Trophoblast cell (in vitro differentiated cells and primary cell): ENCODE results near the gene CPA2.

Experiments used
- DNase-seq, 2 donors: peaks; one replicate each; pipeline ENCODE4 v3.0.0-alpha.2; 2016
- H2AFZ ChIP-seq: 2 replicates; pipeline ENCODE4 v1.6.1; 2013; ENCODE audit warnings: low read length, moderate library complexity, mild to moderate bottlenecking; ENCODE audit not compliant: insufficient read depth, poor library complexity
- H2AK5ac ChIP-seq: 2 replicates; pipeline ENCODE4 v1.6.1; 2013; ENCODE audit warnings: mild to moderate bottlenecking, low read length
- H2BK120ac ChIP-seq: 2 replicates; pipeline ENCODE4 v1.6.1; 2013; ENCODE audit warnings: low read length, mild to moderate bottlenecking, moderate library complexity; ENCODE audit not compliant: insufficient read depth, poor library complexity
- H2BK12ac ChIP-seq: 2 replicates; pipeline ENCODE4 v1.6.1; 2013; ENCODE audit warnings: mild to moderate bottlenecking, low read length, moderate library complexity
- H2BK5ac ChIP-seq: 2 replicates; pipeline ENCODE4 v1.6.1; 2013; ENCODE audit warnings: low read length, low read depth, moderate library complexity, mild to moderate bottlenecking; ENCODE audit not compliant: poor library complexity
- H3K14ac ChIP-seq: 2 replicates; pipeline ENCODE4 v1.6.1; 2013; ENCODE audit warnings: mild to moderate bottlenecking, low read length
- H3K18ac ChIP-seq: 2 replicates; pipeline ENCODE4 v1.6.1; 2013; ENCODE audit warnings: mild to moderate bottlenecking, low read length
- H3K23ac ChIP-seq: 2 replicates; pipeline ENCODE4 v1.6.1; 2013; ENCODE audit warnings: low read length
- H3K27ac ChIP-seq: 2 replicates; pipeline ENCODE4 v1.5.1; 2013; ENCODE audit warnings: low read depth, mild to moderate bottlenecking, inconsistent platforms, low read length, moderate library complexity
- H3K27me3 ChIP-seq: 2 replicates; pipeline ENCODE4 v1.6.1; 2013; ENCODE audit warnings: inconsistent platforms, mild to moderate bottlenecking, low read length, moderate library complexity; ENCODE audit not compliant: insufficient read depth
- H3K36me3 ChIP-seq, 2 experiments: 1 replicate in 1 of 2; 2 replicates in 1 of 2; pipeline ENCODE4 v1.6.1; 2013; ENCODE audit warnings: low read length in 2 of 2, mild to moderate bottlenecking in 2 of 2, moderate library complexity in 1 of 2; ENCODE audit not compliant: insufficient read depth in 2 of 2, control insufficient read depth in 1 of 2
- H3K4ac ChIP-seq: 2 replicates; pipeline ENCODE4 v1.6.1; 2013; ENCODE audit warnings: low read depth, mild to moderate bottlenecking, low read length, moderate library complexity
- H3K4me1 ChIP-seq, 2 experiments: 1 replicate in 1 of 2; 2 replicates in 1 of 2; pipeline ENCODE4 v1.6.1; 2013; ENCODE audit warnings: low read length in 2 of 2, mild to moderate bottlenecking in 2 of 2, moderate library complexity in 1 of 2; ENCODE audit not compliant: insufficient read depth in 2 of 2, control insufficient read depth in 1 of 2
- H3K4me2 ChIP-seq: 2 replicates; pipeline ENCODE4 v1.6.1; 2013; ENCODE audit warnings: inconsistent platforms, mild to moderate bottlenecking, low read length, moderate library complexity
- H3K4me3 ChIP-seq: 2 replicates; pipeline ENCODE4 v1.5.1; 2013; ENCODE audit warnings: mild to moderate bottlenecking, low read depth, low read length, inconsistent platforms
- H3K79me1 ChIP-seq: one replicate; pipeline ENCODE4 v1.6.1; 2013; ENCODE audit warnings: low read length
- H3K79me2 ChIP-seq: 2 replicates; pipeline ENCODE4 v1.6.1; 2013; ENCODE audit warnings: low read length, mild to moderate bottlenecking; ENCODE audit not compliant: control insufficient read depth, insufficient read depth, poor library complexity
- H3K9ac ChIP-seq: 2 replicates; pipeline ENCODE4 v1.6.1; 2013; ENCODE audit warnings: mild to moderate bottlenecking, low read length
- H3K9me3 ChIP-seq: 2 replicates; pipeline ENCODE4 v1.6.1; 2013; ENCODE audit warnings: low read depth, mild to moderate bottlenecking, control low read depth, inconsistent platforms, low read length; ENCODE audit not compliant: insufficient read depth
- H4K12ac ChIP-seq: 2 replicates; pipeline ENCODE4 v1.6.1; 2013; ENCODE audit warnings: low read depth, mild to moderate bottlenecking, low read length, moderate library complexity
- H4K8ac ChIP-seq: 2 replicates; pipeline ENCODE4 v1.6.1; 2013; ENCODE audit warnings: low read depth, mild to moderate bottlenecking, low read length, moderate library complexity
- H4K91ac ChIP-seq: one replicate; pipeline ENCODE4 v1.6.1; 2013; ENCODE audit warnings: low read depth, mild to moderate bottlenecking, low read length, moderate library complexity
- WGBS: extraction: QIAGEN DNeasy Blood & Tissue Kit; methylation state at CpG from one replicate; pipeline ENCODE4 v1.1.7; 2013; ENCODE audit warnings: missing lambda C conversion rate; ENCODE audit not compliant: insufficient read length, insufficient coverage; ENCODE audit errors: extremely low coverage; 5-methylcytosine and 5-hydroxymethylcytosine counted together

Gene CPA2

GRCh38 chr7:130288829-130289228 lies 22.2 kb downstream of the CPA2 start:
- peaks cover 6% of the 10 kb centered on the region for H3K79me1 ChIP-seq
- no peak overlapping the region for H3K27ac ChIP-seq
- peaks cover 1% of the 10 kb centered on the region for H3K9me3 ChIP-seq
- peaks cover 0 to 3% of the 10 kb centered on the region in 2 experiments for H3K4me1 ChIP-seq
- no peak overlapping the region for H3K4ac ChIP-seq
- no CpG with 5 or more reads among the region's 5 CpGs for WGBS
- H4K91ac ChIP-seq: no peak overlapping the region
- H2BK12ac ChIP-seq: no peak overlapping the region
- no peak overlapping the region for H3K14ac ChIP-seq
- no peak overlapping the region for H3K4me3 ChIP-seq
- H2BK5ac ChIP-seq: no peak overlapping the region
- DNase-seq: no peak
- no peak overlapping the region for H4K12ac ChIP-seq
- H2BK120ac ChIP-seq: no peak overlapping the region
- no peak overlapping the region for H3K4me2 ChIP-seq
- no peak overlapping the region for H2AFZ ChIP-seq
- H2AK5ac ChIP-seq: no peak overlapping the region
- no peaks in the 10 kb centered on the region for H3K36me3 ChIP-seq
- H3K79me2 ChIP-seq: no peaks in the 10 kb centered on the region
- H3K27me3 ChIP-seq: no peaks in the 10 kb centered on the region
- no peak overlapping the region for H3K23ac ChIP-seq
- H3K18ac ChIP-seq: no peak overlapping the region
- H4K8ac ChIP-seq: no peak overlapping the region
- H3K9ac ChIP-seq: no peak overlapping the region

- Histone ChIP-seq H4K8ac (peak overlapping the region; percentile 43), H4K91ac (no peak overlapping the region), H3K4me2 (no peak overlapping the region), H3K27ac (no peak overlapping the region), H3K4me3 (no peak overlapping the region), H3K4me1 (peaks cover 0 to 6% of the 10 kb centered on the region in 2 experiments), H2BK12ac (peak overlapping the region; percentile 71), H4K12ac (no peak overlapping the region), H3K79me1 (peaks cover 5% of the 10 kb centered on the region), H3K4ac (no peak overlapping the region), H3K23ac (no peak overlapping the region), H3K9me3 (peaks cover 1% of the 10 kb centered on the region), H3K18ac (no peak overlapping the region), H3K14ac (no peak overlapping the region), H2BK120ac (peak overlapping the region; percentile 78), H3K9ac (no peak overlapping the region), H2AK5ac (no peak overlapping the region), H2AFZ (no peak overlapping the region), H3K27me3 (no peaks in the 10 kb centered on the region), H3K79me2 (no peaks in the 10 kb centered on the region), H3K36me3 (no peaks in the 10 kb centered on the region), H2BK5ac (no peak overlapping the region)
- no CpG with 5 or more reads among the region's 9 CpGs for WGBS
- DNase-seq: no peak
Measured at GRCh38 chr7:130289478-130289877, 22.8 kb downstream of the CPA2 start.

GRCh38 chr7:130290745-130291144 lies 24.1 kb downstream of the CPA2 start:
- Histone ChIP-seq H2AK5ac (no peak overlapping the region), H3K14ac (no peak overlapping the region), H2AFZ (no peak overlapping the region), H3K4me2 (no peak overlapping the region), H3K4me3 (no peak overlapping the region), H3K27ac (no peak overlapping the region), H3K79me2 (no peaks in the 10 kb centered on the region), H3K9ac (no peak overlapping the region), H3K79me1 (peaks cover 5% of the 10 kb centered on the region), H3K9me3 (peaks cover 4% of the 10 kb centered on the region), H4K12ac (no peak overlapping the region), H2BK5ac (no peak overlapping the region), H3K18ac (no peak overlapping the region), H2BK12ac (no peak overlapping the region), H2BK120ac (no peak overlapping the region), H3K4ac (no peak overlapping the region), H3K23ac (no peak overlapping the region), H3K36me3 (no peaks in the 10 kb centered on the region), H3K27me3 (no peaks in the 10 kb centered on the region), H4K8ac (no peak overlapping the region), H4K91ac (no peak overlapping the region), H3K4me1 (peaks cover 2 to 13% of the 10 kb centered on the region in 2 experiments)
- no CpG with 5 or more reads among the region's 6 CpGs for WGBS
- DNase-seq: peak in 1 of 2 donors; percentile 44

DNA sequence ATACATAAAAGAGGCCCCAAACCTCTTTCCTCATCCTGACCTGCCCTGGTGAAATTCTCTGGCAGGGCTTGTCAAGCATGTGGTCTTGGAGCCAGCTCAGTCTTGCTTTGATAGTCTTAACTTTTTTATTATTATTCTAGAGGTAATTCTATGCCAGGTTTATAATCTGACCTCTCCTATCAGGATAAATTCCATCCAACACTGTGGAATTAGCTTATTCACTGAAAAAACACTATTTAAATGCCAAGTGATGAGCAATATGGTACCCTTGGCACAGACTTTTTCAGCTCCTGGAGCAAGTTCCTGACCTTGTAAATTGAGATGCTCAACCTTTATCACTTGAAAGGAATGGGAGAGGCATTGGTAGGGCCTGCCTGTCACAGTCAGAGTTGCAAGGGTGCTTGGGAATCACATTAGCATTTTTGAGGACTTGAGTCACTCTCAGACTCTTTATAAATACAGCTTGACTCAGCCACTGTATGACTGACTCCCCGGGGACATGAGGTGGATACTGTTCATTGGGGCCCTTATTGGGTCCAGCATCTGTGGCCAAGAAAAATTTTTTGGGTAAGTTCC lies 26.1 kb downstream of the CPA2 start, which contains the start of gene CPA4:
TSS of gene CPA4 (plus strand) at position 480 of the 576 bp plus-strand sequence. CDS start at position 500, 20 bp downstream.
- Histone ChIP-seq H4K12ac (no peak within 1 kb of the TSS), H3K36me3 (no peaks in the 10 kb centered on the region), H2BK5ac (no peak within 1 kb of the TSS), H3K4me3 (no peak within 1 kb of the TSS), H3K4me1 (peaks cover 2 to 13% of the 10 kb centered on the region in 2 experiments), H2AFZ (no peak within 1 kb of the TSS), H4K8ac (no peak within 1 kb of the TSS), H3K4ac (no peak within 1 kb of the TSS), H3K27ac (no peak within 1 kb of the TSS), H3K27me3 (no peaks in the 10 kb centered on the region), H3K79me1 (peaks cover 5% of the 10 kb centered on the region), H3K14ac (no peak within 1 kb of the TSS), H3K4me2 (no peak within 1 kb of the TSS), H3K9me3 (peaks cover 4% of the 10 kb centered on the region), H3K18ac (no peak within 1 kb of the TSS), H3K23ac (no peak within 1 kb of the TSS), H2BK120ac (no peak within 1 kb of the TSS), H2BK12ac (no peak within 1 kb of the TSS), H2AK5ac (no peak within 1 kb of the TSS), H3K79me2 (no peaks in the 10 kb centered on the region), H3K9ac (no peak within 1 kb of the TSS), H4K91ac (no peak within 1 kb of the TSS)
- DNase-seq: peak; percentile 54 to 56
- no CpG with 5 or more reads among the region's 1 CpG for WGBS
